B cell (primary cell): ENCODE data around the gene BHLHE23. TPM values are rescaled to one million over a fixed set of nuclear protein-coding genes. Genes with fewer than 3 reads are reported as not detected.

Experiments used
- ATAC-seq: fragments of 200-7000 bp; cut with Tn5 transposase; one replicate; pipeline ENCODE4 v1.10.0; 2021; ENCODE audit warnings: low read depth, mild to moderate bottlenecking, moderate number of reproducible peaks, moderate library complexity
- CTCF ChIA-PET: fragments of 350-600 bp; sonication (Branson Sonifier 250); formaldehyde crosslinking; loops from one replicate; lab custom pipeline; 2021; ENCODE audit warnings: antibody characterized with exemption, inconsistent platforms; lab: Charles Lee
- POLR2A ChIA-PET: fragments of 350-600 bp; sonication (Branson Sonifier 250); formaldehyde crosslinking; loops from one replicate; lab custom pipeline; 2021; ENCODE audit warnings: antibody characterized with exemption; lab: Charles Lee
- DNase-seq: peaks from one replicate; pipeline ENCODE4 v3.0.0; 2013
- H2AFZ ChIP-seq: 2 replicates; pipeline ENCODE4 v1.6.1; 2012; ENCODE audit warnings: mild to moderate bottlenecking, low read depth, low read length; ENCODE audit not compliant: insufficient read depth, poor library complexity, severe bottlenecking
- H3K27ac ChIP-seq, 2 donors: 1 replicate in 1 of 2; 2 replicates in 1 of 2; pipeline ENCODE4 v1.5.1; 2012 to 2013; ENCODE audit warnings: low read length in 2 of 2, mild to moderate bottlenecking in 2 of 2, moderate library complexity in 1 of 2
- H3K27me3 ChIP-seq, 4 experiments: fragments of 200-600 bp in 1 of 4; sonication (generic) in 1 of 4; replicated peaks in 1 of 4; 1 replicate in 2 of 4; 2 replicates in 2 of 4; pipeline versions ENCODE4 v1.6.1 to v1.7.0; 2013 to 2016; ENCODE audit warnings: low read length in 3 of 4, mild to moderate bottlenecking in 2 of 4, mixed read lengths in 1 of 4, moderate library complexity in 1 of 4; ENCODE audit not compliant: insufficient read depth in 4 of 4, control insufficient read depth in 3 of 4; ENCODE audit errors: control extremely low read depth in 1 of 4
- H3K36me3 ChIP-seq, 2 experiments: replicated peaks in 1 of 2; 1 replicate in 1 of 2; 2 replicates in 1 of 2; pipeline versions ENCODE4 v1.6.1 to v1.7.1; 2013; ENCODE audit warnings: low read length in 1 of 2; ENCODE audit not compliant: insufficient read depth in 2 of 2, control insufficient read depth in 1 of 2; ENCODE audit errors: control extremely low read depth in 1 of 2, extremely low read depth in 1 of 2
- H3K4me1 ChIP-seq, 2 donors: fragments of 200-600 bp in 1 of 2; sonication (generic) in 1 of 2; 1 replicate in 1 of 2; 2 replicates in 1 of 2; pipeline versions ENCODE4 v1.5.1 to v1.6.1; 2013 to 2017; ENCODE audit warnings: low read length in 2 of 2; ENCODE audit not compliant: control insufficient read depth in 2 of 2, insufficient read depth in 2 of 2
- H3K4me2 ChIP-seq: replicated peaks from 2 replicates; pipeline ENCODE3; 2012; ENCODE audit warnings: mild to moderate bottlenecking, low read depth, low read length; ENCODE audit not compliant: poor library complexity, severe bottlenecking
- H3K4me3 ChIP-seq, 5 experiments: fragments of 200-600 bp in 1 of 5; sonication (generic) in 1 of 5; 1 replicate in 3 of 5; 2 replicates in 2 of 5; pipeline versions ENCODE4 v1.5.1 to v1.7.0; 2011 to 2016; ENCODE audit warnings: low read length in 4 of 5, mild to moderate bottlenecking in 4 of 5, low read depth in 2 of 5, control low read depth in 1 of 5, moderate library complexity in 1 of 5; ENCODE audit not compliant: insufficient read depth in 1 of 5; ENCODE audit errors: control extremely low read depth in 1 of 5, extremely low read depth in 1 of 5
- H3K79me2 ChIP-seq: fragments of 200-600 bp; sonication (generic); one replicate; pipeline ENCODE4 v1.6.0; 2016; ENCODE audit warnings: low read length; ENCODE audit not compliant: control insufficient read depth, insufficient read depth
- H3K9ac ChIP-seq: fragments of 200-600 bp; sonication (generic); 2 replicates; pipeline ENCODE4 v1.6.1; 2017; ENCODE audit warnings: mild to moderate bottlenecking, low read length, moderate library complexity
- H3K9me3 ChIP-seq, 3 donors: one replicate each; pipeline versions ENCODE4 v1.6.1 to v1.7.1; 2013; ENCODE audit warnings: low read length in 2 of 3; ENCODE audit not compliant: control insufficient read depth in 2 of 3, insufficient read depth in 1 of 3; ENCODE audit errors: control extremely low read depth in 1 of 3
- H4K20me1 ChIP-seq: 2 replicates; pipeline ENCODE4 v1.6.0; 2012; ENCODE audit warnings: mild to moderate bottlenecking, low read length; ENCODE audit not compliant: insufficient read depth, control insufficient read depth, poor library complexity, severe bottlenecking
- H3K27ac Mint-ChIP-seq: one replicate; pipeline ENCODE4 v1.8.0; 2021; ENCODE audit warnings: mixed read lengths
- H3K27me3 Mint-ChIP-seq: one replicate; pipeline ENCODE4 v1.8.0; 2021; ENCODE audit warnings: mixed read lengths
- H3K4me1 Mint-ChIP-seq: one replicate; pipeline ENCODE4 v1.8.0; 2021; ENCODE audit warnings: mixed read lengths
- H3K4me3 Mint-ChIP-seq: one replicate; pipeline ENCODE4 v1.8.0; 2021; ENCODE audit warnings: mixed read lengths
- H3K9me3 Mint-ChIP-seq: one replicate; pipeline ENCODE4 v1.8.0; 2022; ENCODE audit warnings: mixed read lengths; ENCODE audit not compliant: insufficient read depth
- CTCF ChIP-seq: fragments of 200-600 bp; IDR thresholded peaks from one replicate; pipeline ENCODE4 v1.8.0; 2022; ENCODE audit warnings: antibody characterized with exemption, mild to moderate bottlenecking
- EZH2 ChIP-seq: IDR thresholded peaks from 2 replicates; pipeline ENCODE4 v1.6.1; 2012; ENCODE audit warnings: borderline replicate concordance, low read depth, mild to moderate bottlenecking, moderate library complexity, low read length; ENCODE audit not compliant: insufficient read depth, poor library complexity, severe bottlenecking
- WGBS: methylation state at CpG from one replicate; pipeline ENCODE4 v1.1.5; 2013; ENCODE audit warnings: missing lambda C conversion rate; ENCODE audit not compliant: insufficient coverage; 5-methylcytosine and 5-hydroxymethylcytosine counted together
- intact Hi-C: fragments of 100-400 bp; cut with micrococcal nuclease; formaldehyde crosslinking; loops from one replicate; pipeline ENCODE4 v1.10.0; 2022
- polyA plus RNA-seq: library from polyadenylated mRNA; depleted of rRNA; stranded (reverse); fragments of >200 nt; gene quantifications from 2 replicates; pipeline ENCODE4 v1.2.3, GENCODE V29; 2012
- total RNA-seq, 2 donors: library from RNA; stranded (reverse); fragments of 120-200 nt in 1 of 2; gene quantifications; 1 replicate in 1 of 2; 2 replicates in 1 of 2; pipeline versions ENCODE4 v1.2.3 to v1.2.4, GENCODE V29; 2013 to 2022

The BHLHE23 gene
- total and polyA plus RNA-seq, 2 donors (not counting 1 experiment from before 2014, with no cell fraction given) = not detected

DNA sequence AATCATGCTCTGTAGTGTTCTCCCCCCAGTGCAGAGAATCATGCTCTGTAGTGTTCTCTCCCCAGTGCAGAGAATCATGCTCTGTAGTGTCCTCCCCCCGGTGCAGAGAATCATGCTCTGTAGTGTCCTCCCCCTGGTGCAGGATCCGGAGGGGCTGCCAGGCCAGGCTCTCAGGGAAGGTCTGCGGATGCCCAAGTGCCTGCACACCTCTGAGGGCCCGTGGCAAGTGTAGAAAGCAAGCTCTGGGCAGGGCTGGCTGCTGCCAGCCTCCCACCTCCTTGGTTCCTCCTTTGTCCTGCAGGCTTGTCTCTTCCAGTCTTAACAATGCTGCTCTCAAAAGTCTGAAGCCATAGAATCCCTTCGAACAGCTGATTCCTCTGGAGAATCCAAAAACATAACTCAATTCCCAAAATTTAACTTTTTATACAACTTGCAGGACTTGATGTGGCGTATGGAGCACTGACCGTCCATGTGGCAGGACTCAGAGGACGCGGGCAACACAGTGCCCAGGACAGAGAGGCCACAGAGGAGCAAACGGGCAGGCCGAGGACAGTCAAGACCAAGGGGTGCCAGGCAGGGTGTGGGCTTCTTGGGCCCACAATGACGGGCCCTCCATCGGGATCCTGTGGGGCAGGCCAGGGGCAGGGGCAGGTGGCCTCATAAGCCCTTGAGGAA lies 44.6 kb upstream of the BHLHE23 start:
- POLR2A ChIA-PET = no interaction called here
- no peak for TF ChIP-seq CTCF
- TF ChIP-seq EZH2 = no peak
- no peak overlapping the region for H3K27ac Mint-ChIP-seq

DNA sequence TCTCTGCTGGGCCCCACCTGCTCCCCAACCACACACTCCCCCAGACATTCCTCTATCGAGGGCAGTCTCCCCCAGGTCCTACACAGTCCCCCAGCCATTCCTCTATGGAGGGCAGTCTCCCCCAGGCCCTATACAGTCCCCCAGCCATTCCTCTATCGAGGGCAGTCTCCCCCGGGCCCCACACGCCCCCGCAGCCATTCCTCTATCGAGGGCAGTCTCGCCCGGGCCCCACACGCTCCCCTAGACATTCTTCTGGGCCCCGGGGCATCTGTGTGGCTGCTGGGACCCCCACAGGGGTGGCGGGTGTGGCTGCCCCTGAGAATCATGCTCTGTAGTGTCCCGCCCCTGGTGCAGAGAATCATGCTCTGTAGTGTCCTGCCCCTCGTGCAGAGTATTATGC lies 43.6 kb upstream of the BHLHE23 start:
- intact Hi-C loops = no loop called here
- no peak overlapping the region for H3K4me2 ChIP-seq
- peaks cover 0 to 24% (median 0%) of the 10 kb centered on the region in 3 donors for H3K9me3 ChIP-seq
- H3K4me3 ChIP-seq = no peak overlapping the region
- no peak overlapping the region for H3K27ac Mint-ChIP-seq
- no peak overlapping the region for H3K27ac ChIP-seq
- H3K9ac ChIP-seq = no peak overlapping the region
- no peak for TF ChIP-seq CTCF
- no peak for TF ChIP-seq EZH2
- H3K27me3 ChIP-seq = peaks cover 0 to 2% (median 0%) of the 10 kb centered on the region in 4 experiments
- no peak overlapping the region for H2AFZ ChIP-seq
- WGBS = 94% methylated on average over 12 of the region's 13 CpGs
- DNase-seq (no peak), ATAC-seq (no peak)
- ChIA-PET CTCF (no interaction called here), POLR2A (no interaction called here)
- H3K4me1 Mint-ChIP-seq = no peaks in the 10 kb centered on the region
- H4K20me1 ChIP-seq = no peaks in the 10 kb centered on the region
- no peaks in the 10 kb centered on the region for H3K79me2 ChIP-seq
- no peaks in the 10 kb centered on the region for H3K9me3 Mint-ChIP-seq
- H3K4me3 Mint-ChIP-seq = no peak overlapping the region
- H3K4me1 ChIP-seq = no peaks in the 10 kb centered on the region
- H3K36me3 ChIP-seq = no peaks in the 10 kb centered on the region
- H3K27me3 Mint-ChIP-seq = peaks cover 10% of the 10 kb centered on the region

More for the DNA sequence above, 44.6 kb upstream of the BHLHE23 start:
- Histone ChIP-seq H3K4me2 (no peak overlapping the region), H3K9ac (no peak overlapping the region), H2AFZ (no peak overlapping the region), H3K4me3 (no peak overlapping the region), H3K27ac (no peak overlapping the region), H3K36me3 (no peaks in the 10 kb centered on the region), H4K20me1 (no peaks in the 10 kb centered on the region), H3K9me3 (peaks cover 0 to 24% (median 0%) of the 10 kb centered on the region in 3 donors), H3K27me3 (peaks cover 0 to 11% (median 0%) of the 10 kb centered on the region in 4 experiments), H3K4me1 (peaks cover 0 to 2% of the 10 kb centered on the region in 2 donors), H3K79me2 (no peaks in the 10 kb centered on the region)
- ATAC-seq (no peak), DNase-seq (no peak)
- CTCF ChIA-PET = no interaction called here
- intact Hi-C loops = no loop called here
- no peaks in the 10 kb centered on the region for H3K9me3 Mint-ChIP-seq
- H3K4me1 Mint-ChIP-seq = no peaks in the 10 kb centered on the region
- 83% methylated on average over 13 of the region's 13 CpGs for WGBS
- H3K4me3 Mint-ChIP-seq = no peak overlapping the region
- peaks cover 9% of the 10 kb centered on the region for H3K27me3 Mint-ChIP-seq
